HG03280 (cell line): Measurements from ENCODE around the gene ARFGAP1.

Experiments
- ATAC-seq: cut with Tn5 transposase; IDR thresholded peaks from one replicate; pipeline ENCODE4 v1.9.1; 2021; ENCODE audit warnings: mild to moderate bottlenecking, moderate library complexity; ENCODE audit not compliant: unreplicated experiment

ARFGAP1 gene

GRCh38 chr20:63276956-63277355, 4.3 kb downstream of the ARFGAP1 start:
- ATAC-seq: no peak

GRCh38 chr20:63277466-63278272, 5.1 kb downstream of the ARFGAP1 start:
- ATAC-seq: no peak

GRCh38 chr20:63278661-63279060, 6.0 kb downstream of the ARFGAP1 start:
- no peak for ATAC-seq

GRCh38 chr20:63279931-63280330, 7.3 kb downstream of the ARFGAP1 start:
- ATAC-seq: no peak

- ATAC-seq: no peak
These were observed 7.8 kb downstream of the ARFGAP1 start for GRCh38 chr20:63280371-63280770.

GRCh38 chr20:63280929-63281545, 8.4 kb downstream of the ARFGAP1 start:
- no peak for ATAC-seq

GRCh38 chr20:63281742-63282665, 9.4 kb downstream of the ARFGAP1 start:
- no peak for ATAC-seq

- no peak for ATAC-seq
These were observed 10.3 kb downstream of the ARFGAP1 start for GRCh38 chr20:63282946-63283345.

GRCh38 chr20:63283397-63284082, 10.9 kb downstream of the ARFGAP1 start:
- ATAC-seq: no peak

- ATAC-seq: no peak
These were observed 11.4 kb downstream of the ARFGAP1 start for GRCh38 chr20:63284083-63284440.

GRCh38 chr20:63284544-63284949, 11.9 kb downstream of the ARFGAP1 start:
- ATAC-seq: no peak

GRCh38 chr20:63284981-63285524, 12.4 kb downstream of the ARFGAP1 start:
- no peak for ATAC-seq

GRCh38 chr20:63285636-63286615, 13.3 kb downstream of the ARFGAP1 start:
- ATAC-seq: no peak

- no peak for ATAC-seq
These were observed 14.4 kb downstream of the ARFGAP1 start for GRCh38 chr20:63286781-63287696.

GRCh38 chr20:63287697-63288580, 15.3 kb downstream of the ARFGAP1 start:
- ATAC-seq: no peak

- no peak for ATAC-seq
These were observed 16.1 kb downstream of the ARFGAP1 start for GRCh38 chr20:63288581-63289251.
